ENCODE measurements around the gene TOMT. TPM values are rescaled to one million over a fixed set of nuclear protein-coding genes. Genes with fewer than 3 reads are reported as not detected.

TOMT gene, protein sequence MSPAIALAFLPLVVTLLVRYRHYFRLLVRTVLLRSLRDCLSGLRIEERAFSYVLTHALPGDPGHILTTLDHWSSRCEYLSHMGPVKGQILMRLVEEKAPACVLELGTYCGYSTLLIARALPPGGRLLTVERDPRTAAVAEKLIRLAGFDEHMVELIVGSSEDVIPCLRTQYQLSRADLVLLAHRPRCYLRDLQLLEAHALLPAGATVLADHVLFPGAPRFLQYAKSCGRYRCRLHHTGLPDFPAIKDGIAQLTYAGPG
- total RNA-seq (2022) (not detected in 2 replicates), Bru-seq, nascent RNA (percentile 52 among the genes with signal in this experiment), BruChase-seq, experiment 1, labeled RNA remaining after a 6-hour chase (not detected), BruChase-seq, experiment 2, labeled RNA remaining after a 2-hour chase (not detected)
- long read RNA-seq, result 0 reads

DNA sequence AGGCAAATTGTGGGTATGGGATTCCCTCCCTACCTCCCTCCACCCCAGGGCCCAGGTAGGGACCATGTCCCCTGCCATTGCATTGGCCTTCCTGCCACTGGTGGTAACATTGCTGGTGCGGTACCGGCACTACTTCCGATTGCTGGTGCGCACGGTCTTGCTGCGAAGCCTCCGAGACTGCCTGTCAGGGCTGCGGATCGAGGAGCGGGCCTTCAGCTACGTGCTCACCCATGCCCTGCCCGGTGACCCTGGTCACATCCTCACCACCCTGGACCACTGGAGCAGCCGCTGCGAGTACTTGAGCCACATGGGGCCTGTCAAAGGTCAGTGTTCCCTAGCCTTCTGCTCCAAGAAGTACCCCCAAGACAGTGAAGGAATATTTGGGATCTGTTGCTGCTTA lies at the start of gene TOMT:
Gene TOMT, plus strand, starts transcription at position 37 of the 400 bp plus-strand sequence. Its CDS starts 28 bp downstream, at position 65.
- CTCF ChIA-PET, result no interaction called here
- BruUV-seq (replicated peaks), result no TSS peak
- Mint-ChIP-seq H3K4me1 (ENCODE audit: low read depth, unreplicated experiment) (peaks cover 13% of the 10 kb centered on the region), H3K27ac (ENCODE audit: unreplicated experiment) (no peak within 1 kb of the TSS), H3K4me3 (ENCODE audit: low read depth, unreplicated experiment) (no peak within 1 kb of the TSS), H3K36me3 (ENCODE audit: insufficient read depth, unreplicated experiment) (peaks cover 32% of the 10 kb centered on the region), H3K9me3 (ENCODE audit: low read depth, unreplicated experiment) (no peaks in the 10 kb centered on the region), H3K27me3 (ENCODE audit: unreplicated experiment) (no peaks in the 10 kb centered on the region)
- intact Hi-C loops (cut with micrococcal nuclease; ENCODE audit: unreplicated experiment), result no loop called here
- DNase-seq, result no peak
- TF ChIP-seq, protein P1, sequence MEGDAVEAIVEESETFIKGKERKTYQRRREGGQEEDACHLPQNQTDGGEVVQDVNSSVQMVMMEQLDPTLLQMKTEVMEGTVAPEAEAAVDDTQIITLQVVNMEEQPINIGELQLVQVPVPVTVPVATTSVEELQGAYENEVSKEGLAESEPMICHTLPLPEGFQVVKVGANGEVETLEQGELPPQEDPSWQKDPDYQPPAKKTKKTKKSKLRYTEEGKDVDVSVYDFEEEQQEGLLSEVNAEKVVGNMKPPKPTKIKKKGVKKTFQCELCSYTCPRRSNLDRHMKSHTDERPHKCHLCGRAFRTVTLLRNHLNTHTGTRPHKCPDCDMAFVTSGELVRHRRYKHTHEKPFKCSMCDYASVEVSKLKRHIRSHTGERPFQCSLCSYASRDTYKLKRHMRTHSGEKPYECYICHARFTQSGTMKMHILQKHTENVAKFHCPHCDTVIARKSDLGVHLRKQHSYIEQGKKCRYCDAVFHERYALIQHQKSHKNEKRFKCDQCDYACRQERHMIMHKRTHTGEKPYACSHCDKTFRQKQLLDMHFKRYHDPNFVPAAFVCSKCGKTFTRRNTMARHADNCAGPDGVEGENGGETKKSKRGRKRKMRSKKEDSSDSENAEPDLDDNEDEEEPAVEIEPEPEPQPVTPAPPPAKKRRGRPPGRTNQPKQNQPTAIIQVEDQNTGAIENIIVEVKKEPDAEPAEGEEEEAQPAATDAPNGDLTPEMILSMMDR (IDR thresholded peaks at IDR 0.05; ENCODE audit: unreplicated experiment), result no peak

DNA sequence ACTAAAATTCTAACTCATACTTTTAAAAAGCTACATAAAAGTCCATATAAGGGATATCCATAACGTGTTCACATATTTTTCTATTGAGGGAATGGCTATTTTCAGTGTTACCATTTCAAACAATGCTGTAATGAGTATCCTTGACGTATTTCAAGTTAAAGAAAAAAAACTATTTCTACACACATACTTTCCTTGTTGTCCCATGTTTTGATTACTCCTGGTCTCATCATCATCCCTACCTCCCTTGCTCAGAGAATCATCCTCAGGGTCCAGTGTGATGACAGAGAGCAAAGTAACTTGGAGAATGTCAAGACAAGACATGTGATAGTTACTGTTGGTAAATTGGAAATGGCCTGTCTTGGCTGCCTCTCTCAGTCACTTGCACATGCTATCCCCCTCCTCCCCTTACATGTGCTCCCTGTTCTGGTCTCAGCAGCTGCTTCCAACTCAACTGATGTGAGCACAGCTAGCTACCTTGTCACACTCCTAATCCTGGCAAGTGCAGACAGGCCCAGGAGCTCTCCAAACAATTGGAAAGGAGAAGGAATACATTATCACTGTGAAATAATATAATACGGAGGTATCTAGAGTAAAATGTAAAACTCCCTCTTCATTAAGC lies 47.2 kb upstream of the TOMT start:
- Mint-ChIP-seq H3K9me3 (ENCODE audit: low read depth, unreplicated experiment) (no peaks in the 10 kb centered on the region), H3K36me3 (ENCODE audit: insufficient read depth, unreplicated experiment) (peaks cover 19% of the 10 kb centered on the region), H3K27ac (ENCODE audit: unreplicated experiment) (no peak overlapping the region), H3K4me3 (ENCODE audit: low read depth, unreplicated experiment) (no peak overlapping the region), H3K4me1 (ENCODE audit: low read depth, unreplicated experiment) (no peaks in the 10 kb centered on the region), H3K27me3 (ENCODE audit: unreplicated experiment) (no peaks in the 10 kb centered on the region)
- CTCF ChIA-PET, result no interaction called here
- BruUV-seq (replicated peaks), result no TSS peak
- intact Hi-C loops (cut with micrococcal nuclease; ENCODE audit: unreplicated experiment), result no loop called here
- TF ChIP-seq, protein P1 (IDR thresholded peaks at IDR 0.05; ENCODE audit: unreplicated experiment), result no peak
- DNase-seq, result no peak

DNA sequence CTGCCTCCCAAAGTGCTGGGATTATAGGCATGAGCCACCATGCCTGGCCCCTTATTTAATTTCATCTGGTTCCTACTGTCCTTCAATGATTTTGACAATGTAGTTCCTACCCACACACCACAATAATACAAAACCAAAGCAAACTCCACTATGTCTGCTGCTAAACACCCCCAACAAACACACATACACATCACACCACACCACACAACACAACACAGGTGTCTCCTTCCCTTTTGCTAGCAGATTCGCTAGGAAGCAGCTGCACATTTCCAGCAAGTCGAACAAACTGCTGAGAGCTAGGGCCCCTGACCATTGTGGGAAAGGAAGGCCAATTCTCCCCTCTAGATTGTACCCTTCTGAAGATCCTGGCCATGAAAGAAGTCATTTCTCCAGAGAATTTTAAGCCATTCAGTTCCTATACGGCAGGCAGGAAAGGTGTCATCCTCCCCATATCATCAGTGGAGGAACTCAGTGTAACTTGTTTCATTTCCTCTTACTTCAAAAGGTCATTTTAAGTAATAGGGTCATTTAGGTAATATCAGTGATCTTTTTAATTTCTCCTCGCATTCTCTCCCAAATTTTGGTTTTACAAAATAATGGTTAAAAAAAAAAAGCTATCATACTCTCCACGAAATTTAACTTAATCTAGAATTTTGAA lies 43.9 kb upstream of the TOMT start:
- BruUV-seq (replicated peaks), result no TSS peak
- H3K27me3 Mint-ChIP-seq (ENCODE audit: unreplicated experiment), result no peaks in the 10 kb centered on the region

DNA sequence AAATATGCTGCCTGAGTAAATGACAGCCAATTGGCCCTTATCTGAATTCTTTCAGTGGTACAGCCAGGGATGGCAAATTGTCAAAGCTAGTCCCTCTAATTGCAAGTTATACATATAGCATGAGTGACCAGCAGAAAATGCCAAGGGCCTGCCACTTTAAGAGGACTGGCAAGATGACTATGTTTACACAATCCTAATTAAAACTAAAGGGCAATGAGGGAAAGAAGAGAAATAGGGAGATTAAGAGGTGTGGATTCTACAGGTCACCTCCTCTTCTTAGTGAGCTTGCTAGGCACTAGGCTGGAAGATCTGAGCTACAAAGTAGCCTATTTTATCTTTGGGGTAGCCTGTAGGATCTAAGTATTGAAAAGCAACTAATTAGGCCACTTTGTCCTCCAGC lies 38.9 kb upstream of the TOMT start:
- no peaks in the 10 kb centered on the region for H3K9me3 Mint-ChIP-seq (ENCODE audit: low read depth, unreplicated experiment)
- intact Hi-C loops (cut with micrococcal nuclease; ENCODE audit: unreplicated experiment), result no loop called here
- H3K27me3 Mint-ChIP-seq (ENCODE audit: unreplicated experiment), result no peaks in the 10 kb centered on the region
- BruUV-seq (replicated peaks), result no TSS peak
- DNase-seq, result no peak
- CTCF ChIA-PET, result interaction anchor here (0.6 to 0.7 kb wide), 2 partner anchors 32 to 1844 kb away, joined by 3 to 5 read pairs; no protein-coding TSS in a partner anchor
- no peak overlapping the region for H3K4me3 Mint-ChIP-seq (ENCODE audit: low read depth, unreplicated experiment)
- peaks cover 36% of the 10 kb centered on the region for H3K4me1 Mint-ChIP-seq (ENCODE audit: low read depth, unreplicated experiment)
- TF ChIP-seq, protein P1 (IDR thresholded peaks at IDR 0.05; ENCODE audit: unreplicated experiment), result no peak
- no peak overlapping the region for H3K27ac Mint-ChIP-seq (ENCODE audit: unreplicated experiment)
- peaks cover 22% of the 10 kb centered on the region for H3K36me3 Mint-ChIP-seq (ENCODE audit: insufficient read depth, unreplicated experiment)

More for the DNA sequence above, 43.9 kb upstream of the TOMT start:
- H3K27ac Mint-ChIP-seq (ENCODE audit: unreplicated experiment), result no peak overlapping the region
- no peaks in the 10 kb centered on the region for H3K4me1 Mint-ChIP-seq (ENCODE audit: low read depth, unreplicated experiment)
- intact Hi-C loops (cut with micrococcal nuclease; ENCODE audit: unreplicated experiment), result no loop called here
- DNase-seq, result no peak
- peaks cover 25% of the 10 kb centered on the region for H3K36me3 Mint-ChIP-seq (ENCODE audit: insufficient read depth, unreplicated experiment)
- no peak overlapping the region for H3K4me3 Mint-ChIP-seq (ENCODE audit: low read depth, unreplicated experiment)
- CTCF ChIA-PET, result no interaction called here
- H3K9me3 Mint-ChIP-seq (ENCODE audit: low read depth, unreplicated experiment), result no peaks in the 10 kb centered on the region
- TF ChIP-seq, protein P1 (IDR thresholded peaks at IDR 0.05; ENCODE audit: unreplicated experiment), result no peak
